Sigmoid colon (tissue), 7 donors: ENCODE results near the gene RER1. TPM values are rescaled to one million over a fixed set of nuclear protein-coding genes. Genes with fewer than 3 reads are reported as not detected.

Experiments
- DNase-seq: peaks from one replicate; pipeline ENCODE4 v3.0.0-alpha.2; 2019
- H3K27ac ChIP-seq, 4 donors: fragments of 200-600 bp; sonication (generic); one replicate each; pipeline ENCODE4 v1.5.1; 2016 to 2019; ENCODE audit warnings: mild to moderate bottlenecking in 1 of 4
- H3K27me3 ChIP-seq, 3 donors: fragments of 200-600 bp; sonication (generic); one replicate each; pipeline ENCODE4 v1.5.1; 2019; ENCODE audit warnings: mild to moderate bottlenecking in 1 of 3
- H3K36me3 ChIP-seq, 4 donors: fragments of 200-600 bp; sonication (generic); one replicate each; pipeline ENCODE4 v1.5.1; 2016 to 2019
- H3K4me1 ChIP-seq, 4 donors: fragments of 200-600 bp; sonication (generic); one replicate each; pipeline ENCODE4 v1.5.1; 2017 to 2019
- H3K4me3 ChIP-seq, 4 donors: fragments of 200-600 bp; sonication (generic); one replicate each; pipeline ENCODE4 v1.5.1; 2017 to 2019; ENCODE audit warnings: mild to moderate bottlenecking in 2 of 4, moderate library complexity in 1 of 4
- H3K9me3 ChIP-seq, 4 donors: fragments of 200-600 bp in 3 of 4; sonication (generic) in 3 of 4; one replicate each; pipeline versions ENCODE4 v1.5.1 to v1.6.1; 2013 to 2019
- CTCF ChIP-seq, 4 experiments: fragments of 450-650 bp in 3 of 4; fragments of 200-600 bp in 1 of 4; IDR thresholded peaks; one replicate each; pipeline ENCODE4 v1.5.1; 2016 to 2019; ENCODE audit warnings: antibody characterized with exemption in 4 of 4, mild to moderate bottlenecking in 3 of 4, moderate library complexity in 2 of 4
- EP300 ChIP-seq, 4 donors: sonication (generic); formaldehyde crosslinking; IDR thresholded peaks; one replicate each; pipeline ENCODE4 v1.6.1; 2017; ENCODE audit warnings: antibody characterized with exemption in 4 of 4
- POLR2A ChIP-seq, 2 donors: fragments of 450-650 bp; IDR thresholded peaks; one replicate each; pipeline ENCODE4 v1.6.1; 2016; ENCODE audit warnings: antibody characterized with exemption in 2 of 2, mild to moderate bottlenecking in 2 of 2, moderate library complexity in 2 of 2
- POLR2AphosphoS5 ChIP-seq, 4 donors: sonication (generic); formaldehyde crosslinking; IDR thresholded peaks; one replicate each; pipeline ENCODE4 v1.6.1; 2017; ENCODE audit warnings: antibody characterized with exemption in 4 of 4
- WGBS, 2 donors: extraction: QIAGEN DNeasy Blood & Tissue Kit; methylation state at CpG; one replicate each; pipeline ENCODE4 v1.1.7; 2013; 5-methylcytosine and 5-hydroxymethylcytosine counted together
- intact Hi-C: fragments of 100-400 bp; cut with DNase I; formaldehyde crosslinking; loops from one replicate; pipeline ENCODE4 v1.15.1; 2023
- polyA plus RNA-seq, 3 donors: library from polyadenylated mRNA; stranded (reverse); fragments of 200-250 nt; gene quantifications; one replicate each; pipeline ENCODE4 v1.2.3, GENCODE V29; 2013
- total RNA-seq, 4 donors: library from RNA; depleted of rRNA; stranded (reverse); fragments of >200 nt; gene quantifications; one replicate each; pipeline ENCODE4 v1.1.0, GENCODE V29; 2016
- donor health status: healthy with polysubstance abuse.
- donor health status: Bipolar disorder and iron deficiency.
- donor health status: healthy.

RER1 gene
- total RNA-seq = 10 to 100 TPM; 49.0 to 56.2 (median 50.7) TPM
- polyA plus RNA-seq = 100 to 1,000 TPM in 1 of 3 donors, 10 to 100 TPM in 2; 40.8 to 113 (median 52.2) TPM

GRCh38 chr1:2391041-2391930 is at the start of gene RER1, which contains the start of gene MORN1:
Gene RER1 (plus strand): TSS chr1:2391841. CDS start chr1:2395791, 3,950 bp downstream.
Gene MORN1 (minus strand): TSS chr1:2391554. CDS start chr1:2391533, 21 bp downstream.
- H3K36me3 ChIP-seq = peaks cover 0 to 37% (median 8%) of the 10 kb centered on the region in 4 donors

GRCh38 chr1:2342384-2343022 is 49.1 kb upstream of the RER1 start:
- DNase-seq = no peak
- Histone ChIP-seq H3K9me3 (no peaks in the 10 kb centered on the region), H3K27ac (no peak overlapping the region), H3K4me1 (no peaks in the 10 kb centered on the region), H3K36me3 (no peaks in the 10 kb centered on the region), H3K27me3 (no peaks in the 10 kb centered on the region), H3K4me3 (no peak overlapping the region)
- 79 to 84% methylated on average over 21 of the region's 21 CpGs for WGBS, 2 donors
- TF ChIP-seq POLR2A (IDR thresholded peaks at IDR 0.05) (no peak), CTCF (IDR thresholded peaks at IDR 0.05) (no peak), EP300 (IDR thresholded peaks at IDR 0.05) (no peak), POLR2AphosphoS5 (IDR thresholded peaks at IDR 0.05) (no peak)
- intact Hi-C loops = no loop called here

More at GRCh38 chr1:2391041-2391930, at the start of gene RER1, which contains the start of gene MORN1:
- no peaks in the 10 kb centered on the region for H3K27me3 ChIP-seq
- peak; percentile 64 to 92 (median 88) for TF ChIP-seq POLR2AphosphoS5 (IDR thresholded peaks at IDR 0.05)
- TF ChIP-seq EP300 (IDR thresholded peaks at IDR 0.05) = peak in 1 of 4 donors; percentile 69
- peak; percentile 16 to 41 for TF ChIP-seq POLR2A (IDR thresholded peaks at IDR 0.05)
- no peak for TF ChIP-seq CTCF (IDR thresholded peaks at IDR 0.05)
- peak within 1 kb of the TSS; percentile 71 to 100 (median 85) for H3K4me3 ChIP-seq
- H3K4me1 ChIP-seq = peaks cover 0 to 45% (median 40%) of the 10 kb centered on the region in 4 donors
- intact Hi-C loops = loop anchor here (1.0 to 5.0 kb wide), 3 partner anchors 21 to 259 kb away; partner anchors contain the start of genes FAAP20 and PEX10
- DNase-seq = peak; percentile 99
- WGBS, 2 donors = 0 to 1% methylated on average over 103 of the region's 103 CpGs
- H3K27ac ChIP-seq = peak within 1 kb of the TSS; percentile 83 to 96 (median 92)
- H3K9me3 ChIP-seq = no peaks in the 10 kb centered on the region

- Histone ChIP-seq H3K27me3 (no peaks in the 10 kb centered on the region), H3K4me1 (no peaks in the 10 kb centered on the region), H3K36me3 (no peaks in the 10 kb centered on the region), H3K27ac (no peak overlapping the region), H3K9me3 (no peaks in the 10 kb centered on the region), H3K4me3 (no peak overlapping the region)
- DNase-seq = no peak
- intact Hi-C loops = no loop called here
- no peak for TF ChIP-seq POLR2AphosphoS5 (IDR thresholded peaks at IDR 0.05)
- no peak for TF ChIP-seq EP300 (IDR thresholded peaks at IDR 0.05)
- TF ChIP-seq POLR2A (IDR thresholded peaks at IDR 0.05) = no peak
- TF ChIP-seq CTCF (IDR thresholded peaks at IDR 0.05) = no peak
- 87 to 88% methylated on average over 39 of the region's 39 CpGs for WGBS, 2 donors
Measured at GRCh38 chr1:2343023-2343935, 48.4 kb upstream of the RER1 start.

GRCh38 chr1:2344121-2344681 is 47.4 kb upstream of the RER1 start:
- TF ChIP-seq CTCF (IDR thresholded peaks at IDR 0.05) (no peak), POLR2A (IDR thresholded peaks at IDR 0.05) (no peak), POLR2AphosphoS5 (IDR thresholded peaks at IDR 0.05) (no peak), EP300 (IDR thresholded peaks at IDR 0.05) (no peak)
- H3K4me3 ChIP-seq = no peak overlapping the region
- intact Hi-C loops = no loop called here
- WGBS, 2 donors = 86 to 90% methylated on average over 24 of the region's 24 CpGs
- no peaks in the 10 kb centered on the region for H3K27me3 ChIP-seq
- no peaks in the 10 kb centered on the region for H3K36me3 ChIP-seq
- DNase-seq = no peak
- H3K9me3 ChIP-seq = no peaks in the 10 kb centered on the region
- no peak overlapping the region for H3K27ac ChIP-seq
- no peaks in the 10 kb centered on the region for H3K4me1 ChIP-seq
